Vagina (tissue), 2 donors: ENCODE measurements around the gene EHD3.

Experiments
- CTCF ChIP-seq, 3 experiments: fragments of 450-650 bp in 2 of 3; fragments of 200-600 bp in 1 of 3; sonication (generic) in 1 of 3; IDR thresholded peaks; one replicate each; pipeline ENCODE4 v1.5.1; 2017 to 2019; ENCODE audit warnings: antibody characterized with exemption in 3 of 3, mild to moderate bottlenecking in 2 of 3, moderate library complexity in 2 of 3
- POLR2A ChIP-seq, 2 donors: fragments of 450-650 bp; IDR thresholded peaks; one replicate each; pipeline ENCODE4 v1.6.1; 2017; ENCODE audit warnings: antibody characterized with exemption in 2 of 2, mild to moderate bottlenecking in 2 of 2, moderate library complexity in 2 of 2

GRCh38 chr2:31228717-31229116 lies 5.2 kb upstream of the EHD3 start:
- TF ChIP-seq CTCF (IDR thresholded peaks at IDR 0.05) (no peak), POLR2A (IDR thresholded peaks at IDR 0.05) (no peak)
